ENCODE measurements around the gene EVC. TPM values are rescaled to one million over a fixed set of nuclear protein-coding genes. Genes with fewer than 3 reads are reported as not detected.

The EVC gene
- total and polyA plus RNA-seq, 2 donors from 2014 or later, result 7.8 to 159 TPM

DNA sequence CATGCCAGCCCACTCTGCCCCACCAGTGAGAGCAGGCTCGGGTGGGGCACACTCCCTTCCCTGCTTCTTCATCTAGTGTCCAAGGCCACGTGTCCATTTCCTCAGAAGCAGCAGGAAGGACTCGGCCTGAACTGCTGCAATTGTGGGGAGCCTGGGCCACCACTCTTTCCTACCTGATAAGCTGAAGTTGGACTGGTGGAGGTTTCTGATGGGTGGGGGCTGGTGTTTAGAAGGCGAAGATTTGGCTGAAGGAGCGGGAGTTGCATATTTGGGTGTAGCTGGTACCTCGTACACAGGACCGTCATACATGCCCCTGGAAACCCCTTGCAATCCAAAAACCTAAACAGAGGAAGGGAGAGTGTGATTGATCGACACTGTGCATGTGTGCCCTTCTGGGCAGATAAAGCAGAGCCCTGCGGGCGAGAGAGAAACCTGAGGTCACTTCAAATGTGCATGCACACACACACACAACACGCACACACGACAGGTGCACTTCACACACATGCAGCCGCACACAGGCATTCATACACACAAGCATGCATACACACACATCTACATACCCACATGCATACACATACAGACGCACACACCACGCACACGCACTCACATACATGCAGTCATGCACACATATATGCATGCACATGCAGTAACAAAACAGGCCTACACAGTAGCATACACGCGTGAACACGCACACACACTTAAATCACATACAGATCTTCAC lies 114.5 kb downstream of the EVC start:
- no peaks in the 10 kb centered on the region for H3K27me3 ChIP-seq (ENCODE audit: control insufficient read depth, insufficient read depth, low read length)
- H3K36me3 ChIP-seq (ENCODE audit: control insufficient read depth in 2 of 3, insufficient read depth in 3 of 3, low read length in 3 of 3), result peaks cover 12 to 21% (median 17%) of the 10 kb centered on the region in 3 donors
- no peak for DNase-seq
- TF ChIP-seq, protein P1, sequence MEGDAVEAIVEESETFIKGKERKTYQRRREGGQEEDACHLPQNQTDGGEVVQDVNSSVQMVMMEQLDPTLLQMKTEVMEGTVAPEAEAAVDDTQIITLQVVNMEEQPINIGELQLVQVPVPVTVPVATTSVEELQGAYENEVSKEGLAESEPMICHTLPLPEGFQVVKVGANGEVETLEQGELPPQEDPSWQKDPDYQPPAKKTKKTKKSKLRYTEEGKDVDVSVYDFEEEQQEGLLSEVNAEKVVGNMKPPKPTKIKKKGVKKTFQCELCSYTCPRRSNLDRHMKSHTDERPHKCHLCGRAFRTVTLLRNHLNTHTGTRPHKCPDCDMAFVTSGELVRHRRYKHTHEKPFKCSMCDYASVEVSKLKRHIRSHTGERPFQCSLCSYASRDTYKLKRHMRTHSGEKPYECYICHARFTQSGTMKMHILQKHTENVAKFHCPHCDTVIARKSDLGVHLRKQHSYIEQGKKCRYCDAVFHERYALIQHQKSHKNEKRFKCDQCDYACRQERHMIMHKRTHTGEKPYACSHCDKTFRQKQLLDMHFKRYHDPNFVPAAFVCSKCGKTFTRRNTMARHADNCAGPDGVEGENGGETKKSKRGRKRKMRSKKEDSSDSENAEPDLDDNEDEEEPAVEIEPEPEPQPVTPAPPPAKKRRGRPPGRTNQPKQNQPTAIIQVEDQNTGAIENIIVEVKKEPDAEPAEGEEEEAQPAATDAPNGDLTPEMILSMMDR (IDR thresholded peaks at IDR 0.05; ENCODE audit: borderline replicate concordance, extremely low read depth, insufficient read depth), result no peak
- no peak for FAIRE-seq
- no peak overlapping the region for H3K4me3 ChIP-seq (ENCODE audit: low read length in 3 of 3)
- intact Hi-C loops (cut with DNase I), result no loop called here
- H3K27ac ChIP-seq (ENCODE audit: low read depth in 2 of 2, low read length in 2 of 2), result no peak overlapping the region
- no peaks in the 10 kb centered on the region for H3K9me3 ChIP-seq (ENCODE audit: control insufficient read depth in 2 of 3, insufficient read depth in 1 of 3, low read length in 3 of 3)
- H3K4me1 ChIP-seq (ENCODE audit: control insufficient read depth in 2 of 3, insufficient read depth in 2 of 3, low read depth in 1 of 3, low read length in 3 of 3), result peaks cover 0 to 9% (median 0%) of the 10 kb centered on the region in 3 donors
- no peak overlapping the region for H3K9ac ChIP-seq (ENCODE audit: low read length in 3 of 3)

GRCh38 chr4:5826437-5827107 lies 115.6 kb downstream of the EVC start:
- no peak overlapping the region for H3K9ac ChIP-seq (ENCODE audit: low read length in 3 of 3)
- no peak for FAIRE-seq
- H3K9me3 ChIP-seq (ENCODE audit: control insufficient read depth in 2 of 3, insufficient read depth in 1 of 3, low read length in 3 of 3), result no peaks in the 10 kb centered on the region

DNA sequence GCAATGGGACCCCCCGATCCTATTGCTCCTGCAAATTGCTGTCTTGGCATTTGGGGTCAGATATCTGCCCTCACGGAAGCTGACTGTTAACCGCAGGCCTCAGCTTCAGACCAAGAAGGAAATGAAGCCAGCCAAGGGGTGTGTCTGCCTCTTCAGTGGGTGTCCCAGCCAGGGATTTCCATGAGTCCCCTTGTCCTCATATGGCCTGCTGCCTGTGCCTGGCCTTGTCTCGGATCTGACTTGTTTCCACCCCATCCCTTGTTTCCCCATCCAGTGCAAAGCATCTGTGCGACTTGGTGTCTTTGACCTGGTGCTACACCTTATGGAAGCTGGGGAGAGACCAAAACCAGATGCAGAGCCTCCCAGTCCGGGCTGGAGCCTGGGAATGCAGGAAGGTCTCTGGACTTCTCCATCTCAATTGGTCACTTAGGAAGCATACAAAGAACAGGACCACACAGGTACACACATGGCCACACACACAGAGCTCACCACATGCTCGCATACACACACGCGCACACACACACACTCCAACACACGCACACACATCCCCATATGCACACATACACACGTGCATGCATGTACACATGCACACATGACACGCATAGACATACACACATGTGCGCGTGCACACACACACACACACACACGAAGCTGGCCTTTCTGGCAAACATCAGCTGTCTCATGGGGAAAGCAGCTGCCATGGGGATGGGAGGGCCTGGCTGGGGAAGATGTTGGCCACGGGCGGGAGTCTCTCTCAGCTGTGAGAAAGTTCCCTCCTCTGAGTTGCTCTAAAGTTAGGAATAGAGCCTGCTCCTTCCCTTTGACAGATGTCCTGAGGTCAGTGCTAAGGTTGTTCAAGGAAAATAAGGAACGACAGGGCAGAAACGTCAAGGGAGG lies 116.4 kb downstream of the EVC start:
- Histone ChIP-seq H3K9ac (ENCODE audit: low read length in 3 of 3) (no peak overlapping the region), H3K4me1 (ENCODE audit: control insufficient read depth in 2 of 3, insufficient read depth in 2 of 3, low read depth in 1 of 3, low read length in 3 of 3) (peaks cover 0 to 9% (median 0%) of the 10 kb centered on the region in 3 donors), H3K36me3 (ENCODE audit: control insufficient read depth in 2 of 3, insufficient read depth in 3 of 3, low read length in 3 of 3) (peaks cover 4 to 14% (median 7%) of the 10 kb centered on the region in 3 donors), H3K27me3 (ENCODE audit: control insufficient read depth, insufficient read depth, low read length) (no peaks in the 10 kb centered on the region), H3K4me3 (ENCODE audit: low read length in 3 of 3) (no peak overlapping the region), H3K27ac (ENCODE audit: low read depth in 2 of 2, low read length in 2 of 2) (no peak overlapping the region), H3K9me3 (ENCODE audit: control insufficient read depth in 2 of 3, insufficient read depth in 1 of 3, low read length in 3 of 3) (no peaks in the 10 kb centered on the region)
- FAIRE-seq (no peak), DNase-seq (no peak)
- intact Hi-C loops (cut with DNase I), result no loop called here
- TF ChIP-seq, protein P1 (IDR thresholded peaks at IDR 0.05; ENCODE audit: borderline replicate concordance, extremely low read depth, insufficient read depth), result no peak

More at GRCh38 chr4:5826437-5827107, 115.6 kb downstream of the EVC start:
- H3K4me3 ChIP-seq (ENCODE audit: low read length in 3 of 3), result no peak overlapping the region
- no peaks in the 10 kb centered on the region for H3K27me3 ChIP-seq (ENCODE audit: control insufficient read depth, insufficient read depth, low read length)
- no peak overlapping the region for H3K27ac ChIP-seq (ENCODE audit: low read depth in 2 of 2, low read length in 2 of 2)
- H3K36me3 ChIP-seq (ENCODE audit: control insufficient read depth in 2 of 3, insufficient read depth in 3 of 3, low read length in 3 of 3), result peaks cover 7 to 14% (median 8%) of the 10 kb centered on the region in 3 donors
- DNase-seq, result no peak
- TF ChIP-seq, protein P1 (IDR thresholded peaks at IDR 0.05; ENCODE audit: borderline replicate concordance, extremely low read depth, insufficient read depth), result no peak
- intact Hi-C loops (cut with DNase I), result no loop called here
- H3K4me1 ChIP-seq (ENCODE audit: control insufficient read depth in 2 of 3, insufficient read depth in 2 of 3, low read depth in 1 of 3, low read length in 3 of 3), result peaks cover 0 to 9% (median 0%) of the 10 kb centered on the region in 3 donors
